ENCODE results near the gene GAS7.

Gene GAS7

GRCh38 chr17:10196941-10197340 lies 1.5 kb downstream of the GAS7 start:
- H3K4me2 ChIP-seq, result no peak overlapping the region
- no peak overlapping the region for H2AFZ ChIP-seq (ENCODE audit: low read depth)
- no peak for TF ChIP-seq CTCF (conservative IDR thresholded peaks at IDR 0.05; ENCODE audit: low read depth, low read length)
- no peaks in the 10 kb centered on the region for H3K4me1 ChIP-seq (ENCODE audit: low read depth, poor library complexity, severe bottlenecking)
- no peak overlapping the region for H3K4me3 ChIP-seq (IDR thresholded peaks at IDR 0.05; ENCODE audit: insufficient read depth, low read depth, low read length)
- no peaks in the 10 kb centered on the region for H3K36me3 ChIP-seq (ENCODE audit: insufficient read depth)
- no peaks in the 10 kb centered on the region for H4K20me1 ChIP-seq (ENCODE audit: insufficient read depth)
- H3K79me2 ChIP-seq (ENCODE audit: insufficient read depth, low read depth), result no peaks in the 10 kb centered on the region
- no peak overlapping the region for H3K27ac ChIP-seq
- H3K9ac ChIP-seq, result no peak overlapping the region
- no peaks in the 10 kb centered on the region for H3K27me3 ChIP-seq (ENCODE audit: insufficient read depth, low read depth)

GRCh38 chr17:10196384-10196895 lies 2.0 kb downstream of the GAS7 start:
- Histone ChIP-seq H3K4me2 (no peak overlapping the region), H3K27ac (no peak overlapping the region)

GRCh38 chr17:10195090-10195805 lies 3.2 kb downstream of the GAS7 start:
- H3K4me3 ChIP-seq (IDR thresholded peaks at IDR 0.05; ENCODE audit: insufficient read depth, low read depth, low read length), result no peak overlapping the region
- H4K20me1 ChIP-seq (ENCODE audit: insufficient read depth), result no peaks in the 10 kb centered on the region
- no peak for TF ChIP-seq CTCF (conservative IDR thresholded peaks at IDR 0.05; ENCODE audit: low read depth, low read length)

More at GRCh38 chr17:10196384-10196895, 2.0 kb downstream of the GAS7 start:
- no peak overlapping the region for H3K9ac ChIP-seq
- no peak for TF ChIP-seq CTCF (conservative IDR thresholded peaks at IDR 0.05; ENCODE audit: low read depth, low read length)
- no peak overlapping the region for H3K4me3 ChIP-seq (IDR thresholded peaks at IDR 0.05; ENCODE audit: insufficient read depth, low read depth, low read length)
- H3K4me1 ChIP-seq (ENCODE audit: low read depth, poor library complexity, severe bottlenecking), result no peaks in the 10 kb centered on the region
- no peaks in the 10 kb centered on the region for H3K27me3 ChIP-seq (ENCODE audit: insufficient read depth, low read depth)
- no peaks in the 10 kb centered on the region for H3K36me3 ChIP-seq (ENCODE audit: insufficient read depth)
- H4K20me1 ChIP-seq (ENCODE audit: insufficient read depth), result no peaks in the 10 kb centered on the region
- H2AFZ ChIP-seq (ENCODE audit: low read depth), result no peak overlapping the region
- no peaks in the 10 kb centered on the region for H3K79me2 ChIP-seq (ENCODE audit: insufficient read depth, low read depth)

GRCh38 chr17:10193632-10194031 lies 4.8 kb downstream of the GAS7 start:
- no peak for TF ChIP-seq CTCF (conservative IDR thresholded peaks at IDR 0.05; ENCODE audit: low read depth, low read length)
- H2AFZ ChIP-seq (ENCODE audit: low read depth), result no peak overlapping the region
- no peaks in the 10 kb centered on the region for H4K20me1 ChIP-seq (ENCODE audit: insufficient read depth)
- H3K27me3 ChIP-seq (ENCODE audit: insufficient read depth, low read depth), result no peaks in the 10 kb centered on the region
- no peak overlapping the region for H3K27ac ChIP-seq
- H3K36me3 ChIP-seq (ENCODE audit: insufficient read depth), result no peaks in the 10 kb centered on the region
- H3K79me2 ChIP-seq (ENCODE audit: insufficient read depth, low read depth), result no peaks in the 10 kb centered on the region
- no peaks in the 10 kb centered on the region for H3K4me1 ChIP-seq (ENCODE audit: low read depth, poor library complexity, severe bottlenecking)
- no peak overlapping the region for H3K9ac ChIP-seq
- H3K4me2 ChIP-seq, result no peak overlapping the region
- H3K4me3 ChIP-seq (IDR thresholded peaks at IDR 0.05; ENCODE audit: insufficient read depth, low read depth, low read length), result no peak overlapping the region

More at GRCh38 chr17:10195090-10195805, 3.2 kb downstream of the GAS7 start:
- Histone ChIP-seq H3K27me3 (ENCODE audit: insufficient read depth, low read depth) (no peaks in the 10 kb centered on the region), H3K9ac (no peak overlapping the region), H3K79me2 (ENCODE audit: insufficient read depth, low read depth) (no peaks in the 10 kb centered on the region), H3K4me1 (ENCODE audit: low read depth, poor library complexity, severe bottlenecking) (no peaks in the 10 kb centered on the region), H3K36me3 (ENCODE audit: insufficient read depth) (no peaks in the 10 kb centered on the region), H3K4me2 (no peak overlapping the region), H2AFZ (ENCODE audit: low read depth) (no peak overlapping the region), H3K27ac (no peak overlapping the region)

All from KMS-11 (cell line).